ENCODE results near the gene SMIM23. TPM values are rescaled to one million over a fixed set of nuclear protein-coding genes. Genes with fewer than 3 reads are reported as not detected.

The SMIM23 gene
- polyA plus RNA-seq, 3 donors, result not detected

DNA sequence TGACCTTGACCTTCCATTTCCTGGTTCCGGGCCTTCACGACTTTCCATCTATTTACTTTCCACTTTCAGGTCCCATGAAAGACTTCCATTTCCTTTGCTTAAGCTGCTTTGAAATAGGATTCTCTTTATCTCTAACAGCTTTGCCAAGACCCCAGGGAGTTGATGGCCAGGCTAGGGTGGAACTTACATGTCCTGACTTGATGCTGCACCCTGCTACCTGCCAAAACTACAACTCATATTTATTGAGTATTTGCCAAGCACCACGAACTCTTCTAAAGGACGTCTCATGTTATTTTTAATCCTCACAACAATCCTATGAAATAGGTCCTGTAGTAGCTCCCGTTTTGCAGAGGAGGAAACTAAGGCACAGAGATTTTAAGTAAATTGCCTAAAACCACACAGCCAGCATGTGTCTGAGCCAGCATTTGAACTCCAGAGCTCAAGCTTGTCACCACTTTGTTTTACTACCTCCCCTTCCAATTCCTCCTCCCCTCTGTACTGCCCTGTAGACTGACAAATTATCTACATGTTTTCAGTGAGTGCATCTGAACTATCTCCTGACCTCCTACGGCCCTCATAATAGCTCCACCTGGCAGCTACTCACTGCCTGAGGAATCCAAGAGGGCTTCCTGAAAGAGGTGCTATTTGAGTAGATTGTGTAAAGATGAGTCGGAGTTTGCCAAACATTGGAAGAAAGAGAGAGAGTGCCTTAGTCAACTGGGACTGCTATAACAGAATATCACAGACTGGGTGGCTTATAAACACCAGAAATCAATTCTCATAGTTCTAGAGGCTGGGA is 38.4 kb upstream of the SMIM23 start:
- TF ChIP-seq, protein P1, sequence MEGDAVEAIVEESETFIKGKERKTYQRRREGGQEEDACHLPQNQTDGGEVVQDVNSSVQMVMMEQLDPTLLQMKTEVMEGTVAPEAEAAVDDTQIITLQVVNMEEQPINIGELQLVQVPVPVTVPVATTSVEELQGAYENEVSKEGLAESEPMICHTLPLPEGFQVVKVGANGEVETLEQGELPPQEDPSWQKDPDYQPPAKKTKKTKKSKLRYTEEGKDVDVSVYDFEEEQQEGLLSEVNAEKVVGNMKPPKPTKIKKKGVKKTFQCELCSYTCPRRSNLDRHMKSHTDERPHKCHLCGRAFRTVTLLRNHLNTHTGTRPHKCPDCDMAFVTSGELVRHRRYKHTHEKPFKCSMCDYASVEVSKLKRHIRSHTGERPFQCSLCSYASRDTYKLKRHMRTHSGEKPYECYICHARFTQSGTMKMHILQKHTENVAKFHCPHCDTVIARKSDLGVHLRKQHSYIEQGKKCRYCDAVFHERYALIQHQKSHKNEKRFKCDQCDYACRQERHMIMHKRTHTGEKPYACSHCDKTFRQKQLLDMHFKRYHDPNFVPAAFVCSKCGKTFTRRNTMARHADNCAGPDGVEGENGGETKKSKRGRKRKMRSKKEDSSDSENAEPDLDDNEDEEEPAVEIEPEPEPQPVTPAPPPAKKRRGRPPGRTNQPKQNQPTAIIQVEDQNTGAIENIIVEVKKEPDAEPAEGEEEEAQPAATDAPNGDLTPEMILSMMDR (IDR thresholded peaks at IDR 0.05), result no peak

DNA sequence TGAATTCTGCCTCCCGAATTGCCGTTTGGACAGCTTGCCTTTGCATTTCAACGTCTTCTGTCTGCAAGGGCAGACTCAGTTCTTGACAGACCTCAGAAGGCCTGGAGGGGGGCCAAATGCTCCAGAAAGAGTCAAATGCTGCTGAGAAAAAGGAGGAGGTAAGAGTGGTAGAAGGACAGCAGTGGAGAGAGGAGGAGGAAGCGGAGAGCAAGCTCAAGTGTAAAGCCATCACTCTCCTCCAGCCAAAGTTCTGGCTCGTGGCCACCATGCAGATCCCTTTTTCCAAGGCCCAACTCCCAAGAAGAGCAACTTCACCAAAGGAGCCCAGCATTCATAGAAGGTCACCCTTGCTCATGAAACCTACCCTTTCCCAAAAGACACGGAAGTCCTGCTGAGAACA is 36.9 kb upstream of the SMIM23 start:
- intact Hi-C loops (cut with micrococcal nuclease), result no loop called here
- peaks cover 0 to 2% (median 0%) of the 10 kb centered on the region in 7 donors for H3K9me3 Mint-ChIP-seq
- TF ChIP-seq, protein P1 (IDR thresholded peaks at IDR 0.05), result no peak
- Histone ChIP-seq H3K4me3 (replicated peaks in 1 of 3; ENCODE audit: low read depth in 2 of 3, low read length in 3 of 3) (no peak overlapping the region), H3K36me3 (replicated peaks in 1 of 2; ENCODE audit: control insufficient read depth in 1 of 2, insufficient read depth in 2 of 2, low read length in 2 of 2) (no peaks in the 10 kb centered on the region), H4K20me1 (ENCODE audit: insufficient read depth, low read length) (no peaks in the 10 kb centered on the region), H2AFZ (ENCODE audit: insufficient read depth, low read depth, low read length, poor library complexity, severe bottlenecking) (no peak overlapping the region), H3K4me2 (replicated peaks; ENCODE audit: extremely low read depth, low read length, poor library complexity, severe bottlenecking) (no peak overlapping the region), H3K27me3 (ENCODE audit: control insufficient read depth in 2 of 2, insufficient read depth in 2 of 2, low read length in 2 of 2) (no peaks in the 10 kb centered on the region), H3K9ac (ENCODE audit: insufficient read depth, low read length, poor library complexity, severe bottlenecking) (no peak overlapping the region), H3K27ac (ENCODE audit: low read depth in 1 of 2, low read length in 2 of 2) (no peak overlapping the region), H3K79me2 (ENCODE audit: insufficient read depth, low read length) (no peaks in the 10 kb centered on the region), H3K4me1 (ENCODE audit: control insufficient read depth in 1 of 2, insufficient read depth in 2 of 2, low read length in 2 of 2) (no peaks in the 10 kb centered on the region), H3K9me3 (replicated peaks in 1 of 2; ENCODE audit: control insufficient read depth in 1 of 2, insufficient read depth in 1 of 2, low read length in 2 of 2) (no peaks in the 10 kb centered on the region)
- WGBS (ENCODE audit: insufficient coverage), result 92% methylated on average over 5 of the region's 6 CpGs
- H3K4me3 Mint-ChIP-seq, result no peak overlapping the region
- no peak overlapping the region for H3K27ac Mint-ChIP-seq
- H3K27me3 Mint-ChIP-seq (ENCODE audit: low read depth in 3 of 3), result peaks cover 0 to 6% (median 3%) of the 10 kb centered on the region in 3 donors
- H3K36me3 Mint-ChIP-seq, result no peaks in the 10 kb centered on the region
- no peak for DNase-seq
- no peaks in the 10 kb centered on the region for H3K4me1 Mint-ChIP-seq

More for the DNA sequence above, 38.4 kb upstream of the SMIM23 start:
- Mint-ChIP-seq H3K27me3 (ENCODE audit: low read depth in 3 of 3) (peaks cover 0 to 8% (median 3%) of the 10 kb centered on the region in 3 donors), H3K27ac (no peak overlapping the region), H3K36me3 (no peaks in the 10 kb centered on the region), H3K4me3 (no peak overlapping the region), H3K9me3 (peaks cover 0 to 2% (median 0%) of the 10 kb centered on the region in 7 donors), H3K4me1 (peaks cover 5% of the 10 kb centered on the region)
- no peak overlapping the region for H3K27ac ChIP-seq (ENCODE audit: low read depth in 1 of 2, low read length in 2 of 2)
- H3K9ac ChIP-seq (ENCODE audit: insufficient read depth, low read length, poor library complexity, severe bottlenecking), result no peak overlapping the region
- no peaks in the 10 kb centered on the region for H4K20me1 ChIP-seq (ENCODE audit: insufficient read depth, low read length)
- H3K4me1 ChIP-seq (ENCODE audit: control insufficient read depth in 1 of 2, insufficient read depth in 2 of 2, low read length in 2 of 2), result no peaks in the 10 kb centered on the region
- no peak overlapping the region for H2AFZ ChIP-seq (ENCODE audit: insufficient read depth, low read depth, low read length, poor library complexity, severe bottlenecking)
- H3K4me3 ChIP-seq (replicated peaks in 1 of 3; ENCODE audit: low read depth in 2 of 3, low read length in 3 of 3), result no peak overlapping the region
- H3K36me3 ChIP-seq (replicated peaks in 1 of 2; ENCODE audit: control insufficient read depth in 1 of 2, insufficient read depth in 2 of 2, low read length in 2 of 2), result no peaks in the 10 kb centered on the region
- 88% methylated on average over 3 of the region's 7 CpGs for WGBS (ENCODE audit: insufficient coverage)
- intact Hi-C loops (cut with micrococcal nuclease), result no loop called here
- H3K79me2 ChIP-seq (ENCODE audit: insufficient read depth, low read length), result no peaks in the 10 kb centered on the region
- H3K4me2 ChIP-seq (replicated peaks; ENCODE audit: extremely low read depth, low read length, poor library complexity, severe bottlenecking), result no peak overlapping the region
- no peaks in the 10 kb centered on the region for H3K9me3 ChIP-seq (replicated peaks in 1 of 2; ENCODE audit: control insufficient read depth in 1 of 2, insufficient read depth in 1 of 2, low read length in 2 of 2)
- no peak for DNase-seq
- H3K27me3 ChIP-seq (ENCODE audit: control insufficient read depth in 2 of 2, insufficient read depth in 2 of 2, low read length in 2 of 2), result no peaks in the 10 kb centered on the region
